Measurements from ENCODE around the gene GBE1.

GBE1 gene

GRCh38 chr3:81468391-81468790 lies 293.1 kb downstream of the GBE1 start:
- no peak for DNase-seq (ENCODE audit: low spot score)

GRCh38 chr3:81466201-81466560 lies 295.3 kb downstream of the GBE1 start:
- no peak for DNase-seq (ENCODE audit: low spot score)

GRCh38 chr3:81465510-81466200 lies 295.8 kb downstream of the GBE1 start:
- no peak for DNase-seq (ENCODE audit: low spot score)

GRCh38 chr3:81463781-81464180 lies 297.7 kb downstream of the GBE1 start:
- DNase-seq (ENCODE audit: low spot score): no peak

- DNase-seq (ENCODE audit: low spot score): no peak
These were observed 298.5 kb downstream of the GBE1 start for GRCh38 chr3:81462921-81463320.

- DNase-seq (ENCODE audit: low spot score): no peak
These were observed 301.7 kb downstream of the GBE1 start for GRCh38 chr3:81459733-81460132.

- DNase-seq (ENCODE audit: low spot score): no peak
These were observed 309.0 kb downstream of the GBE1 start for GRCh38 chr3:81452418-81452817.

GRCh38 chr3:81451611-81452010 lies 309.8 kb downstream of the GBE1 start:
- peak; percentile 30 for DNase-seq (ENCODE audit: low spot score)

- no peak for DNase-seq (ENCODE audit: low spot score)
These were observed 310.3 kb downstream of the GBE1 start for GRCh38 chr3:81451140-81451539.

GRCh38 chr3:81446806-81447205 lies 314.6 kb downstream of the GBE1 start:
- DNase-seq (ENCODE audit: low spot score): no peak

GRCh38 chr3:81445712-81446111 lies 315.7 kb downstream of the GBE1 start:
- DNase-seq (ENCODE audit: low spot score): no peak

- DNase-seq (ENCODE audit: low spot score): no peak
These were observed 316.5 kb downstream of the GBE1 start for GRCh38 chr3:81444817-81445460.

- DNase-seq (ENCODE audit: low spot score): peak; percentile 47
These were observed 317.5 kb downstream of the GBE1 start for GRCh38 chr3:81443958-81444357.

- DNase-seq (ENCODE audit: low spot score): no peak
These were observed 318.0 kb downstream of the GBE1 start for GRCh38 chr3:81443457-81443782.

- no peak for DNase-seq (ENCODE audit: low spot score)
These were observed 318.5 kb downstream of the GBE1 start for GRCh38 chr3:81442758-81443456.

GRCh38 chr3:81440661-81441060 lies 320.8 kb downstream of the GBE1 start:
- DNase-seq (ENCODE audit: low spot score): no peak
